Measurements from ENCODE around the gene H3-3A.

H3-3A gene

DNA sequence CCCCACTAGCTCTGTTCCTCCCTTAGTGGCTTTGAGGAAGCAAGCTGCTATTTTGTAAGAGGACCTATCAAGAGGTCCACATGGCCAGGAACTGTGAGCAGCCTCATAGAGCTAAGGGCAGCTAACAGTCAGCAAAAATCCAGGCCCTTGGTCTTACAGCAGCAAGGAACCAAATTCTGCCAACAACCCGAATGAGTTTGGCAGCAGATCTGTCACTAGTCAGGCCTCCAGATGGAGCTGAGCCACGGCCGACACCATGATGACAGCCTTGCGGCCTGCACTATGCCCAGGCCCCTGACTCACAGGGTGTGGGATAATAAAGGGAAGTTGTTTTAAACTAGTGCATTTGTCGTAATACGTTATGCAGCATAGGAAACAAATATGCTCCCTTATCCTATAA lies 28.0 kb upstream of the H3-3A start:
- Histone ChIP-seq H3K4me3 (ENCODE audit: low read length) (no peak overlapping the region), H3K27me3 (ENCODE audit: control insufficient read depth, insufficient read depth, low read length) (no peaks in the 10 kb centered on the region), H3K36me3 (ENCODE audit: control insufficient read depth, insufficient read depth, low read length) (no peaks in the 10 kb centered on the region), H3K9me3 (ENCODE audit: control insufficient read depth, low read length) (no peaks in the 10 kb centered on the region), H3K4me1 (ENCODE audit: control insufficient read depth, insufficient read depth, low read length) (peaks cover 19% of the 10 kb centered on the region), H3K9ac (ENCODE audit: low read length) (no peak overlapping the region)

DNA sequence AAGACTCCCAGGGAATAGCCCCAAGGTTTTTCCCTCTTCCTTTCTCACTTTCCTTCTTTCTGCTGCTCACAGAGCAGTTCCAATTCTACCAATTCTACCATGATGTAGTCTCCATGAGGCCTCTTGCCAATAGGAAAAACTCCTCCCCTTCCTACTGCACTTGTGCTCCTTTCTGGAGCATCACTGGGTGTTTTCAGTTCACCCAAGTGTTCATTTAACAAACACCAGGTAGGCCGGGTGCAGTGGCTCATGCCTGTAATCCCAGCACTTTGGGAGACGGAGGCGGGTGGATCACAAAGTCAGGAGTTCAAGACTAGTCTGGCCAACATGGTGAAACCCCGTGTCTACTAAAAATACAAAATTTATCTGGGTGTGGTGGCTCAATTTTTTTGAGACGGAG lies 26.6 kb upstream of the H3-3A start:
- Histone ChIP-seq H3K27me3 (ENCODE audit: control insufficient read depth, insufficient read depth, low read length) (no peaks in the 10 kb centered on the region), H3K36me3 (ENCODE audit: control insufficient read depth, insufficient read depth, low read length) (no peaks in the 10 kb centered on the region), H3K9me3 (ENCODE audit: control insufficient read depth, low read length) (no peaks in the 10 kb centered on the region), H3K9ac (ENCODE audit: low read length) (no peak overlapping the region), H3K4me3 (ENCODE audit: low read length) (no peak overlapping the region), H3K4me1 (ENCODE audit: control insufficient read depth, insufficient read depth, low read length) (peaks cover 10% of the 10 kb centered on the region)

DNA sequence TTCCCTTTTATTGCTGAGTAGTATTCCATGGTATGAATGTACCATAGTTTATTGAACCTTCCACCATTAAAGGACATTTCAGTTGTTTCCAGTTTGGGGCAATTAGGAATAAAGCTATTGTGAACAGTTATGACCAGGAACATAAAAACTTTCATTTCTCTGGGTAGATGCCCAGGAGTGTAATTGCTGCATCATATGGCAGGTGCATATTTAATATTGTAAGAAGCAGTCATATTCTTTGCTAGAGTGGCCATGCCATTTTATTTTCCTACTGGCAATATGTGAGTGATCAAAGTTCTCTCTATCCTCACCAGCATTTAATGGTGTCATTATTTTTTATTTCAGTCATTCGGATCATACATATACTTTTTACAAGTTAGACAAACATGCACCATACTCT lies 23.9 kb upstream of the H3-3A start:
- no peaks in the 10 kb centered on the region for H3K9me3 ChIP-seq (ENCODE audit: control insufficient read depth, low read length)
- H3K4me3 ChIP-seq (ENCODE audit: low read length), result no peak overlapping the region
- no peak overlapping the region for H3K9ac ChIP-seq (ENCODE audit: low read length)
- peaks cover 8% of the 10 kb centered on the region for H3K4me1 ChIP-seq (ENCODE audit: control insufficient read depth, insufficient read depth, low read length)
- no peaks in the 10 kb centered on the region for H3K27me3 ChIP-seq (ENCODE audit: control insufficient read depth, insufficient read depth, low read length)
- no peaks in the 10 kb centered on the region for H3K36me3 ChIP-seq (ENCODE audit: control insufficient read depth, insufficient read depth, low read length)

DNA sequence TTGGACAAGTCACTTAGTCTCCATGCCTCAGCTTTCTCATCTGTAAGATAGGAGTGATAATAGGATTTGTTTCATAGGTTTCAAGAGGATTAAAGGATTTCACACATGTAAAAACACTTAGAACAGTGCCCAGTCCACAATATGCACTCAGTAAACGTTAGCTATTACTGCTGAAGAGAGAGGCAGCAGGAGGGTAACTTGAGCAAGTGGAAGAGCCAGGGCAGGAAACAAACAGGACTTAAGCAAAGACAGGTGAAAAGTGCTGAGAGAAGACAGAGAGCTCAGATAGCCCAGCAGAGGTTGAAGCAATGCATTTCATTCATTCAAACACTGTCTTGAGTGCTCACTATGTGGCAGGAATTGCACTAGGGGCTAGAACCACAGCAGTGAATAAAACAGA lies 21.1 kb upstream of the H3-3A start:
- Histone ChIP-seq H3K36me3 (ENCODE audit: control insufficient read depth, insufficient read depth, low read length) (no peaks in the 10 kb centered on the region), H3K4me3 (ENCODE audit: low read length) (no peak overlapping the region), H3K9ac (ENCODE audit: low read length) (no peak overlapping the region), H3K9me3 (ENCODE audit: control insufficient read depth, low read length) (no peaks in the 10 kb centered on the region), H3K27me3 (ENCODE audit: control insufficient read depth, insufficient read depth, low read length) (no peaks in the 10 kb centered on the region), H3K4me1 (ENCODE audit: control insufficient read depth, insufficient read depth, low read length) (peaks cover 7% of the 10 kb centered on the region)

DNA sequence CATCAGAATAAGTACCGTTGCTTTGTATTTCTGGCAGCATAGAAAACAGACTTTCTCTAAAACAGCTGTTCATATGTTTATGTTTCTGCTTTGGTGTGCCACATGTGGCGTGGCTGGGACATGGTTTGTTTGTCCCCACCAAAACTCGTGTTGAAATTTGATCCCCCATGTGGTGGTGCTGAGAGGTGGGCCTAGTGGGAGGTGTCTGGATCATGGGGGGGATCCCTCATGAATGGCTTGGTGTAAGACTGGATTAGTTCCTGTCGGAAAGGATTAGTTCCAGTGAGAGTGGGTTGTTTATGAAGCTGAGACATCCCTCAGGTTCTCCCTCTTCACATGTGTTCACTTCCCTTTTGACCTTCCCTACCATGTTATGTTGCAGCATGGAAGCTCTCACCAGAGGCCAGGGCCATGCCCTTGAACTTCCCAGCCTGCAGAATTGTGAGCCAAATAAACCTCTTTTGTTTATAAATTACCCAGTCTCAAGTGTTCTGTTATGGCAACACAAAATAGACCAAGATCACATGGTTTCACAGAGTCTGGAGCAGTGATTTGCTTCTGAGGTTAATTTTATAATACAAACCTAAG lies 17.9 kb upstream of the H3-3A start:
- Histone ChIP-seq H3K4me1 (ENCODE audit: control insufficient read depth, insufficient read depth, low read length) (peaks cover 9% of the 10 kb centered on the region), H3K9me3 (ENCODE audit: control insufficient read depth, low read length) (no peaks in the 10 kb centered on the region), H3K4me3 (ENCODE audit: low read length) (no peak overlapping the region), H3K27me3 (ENCODE audit: control insufficient read depth, insufficient read depth, low read length) (no peaks in the 10 kb centered on the region), H3K36me3 (ENCODE audit: control insufficient read depth, insufficient read depth, low read length) (no peaks in the 10 kb centered on the region), H3K9ac (ENCODE audit: low read length) (no peak overlapping the region)

DNA sequence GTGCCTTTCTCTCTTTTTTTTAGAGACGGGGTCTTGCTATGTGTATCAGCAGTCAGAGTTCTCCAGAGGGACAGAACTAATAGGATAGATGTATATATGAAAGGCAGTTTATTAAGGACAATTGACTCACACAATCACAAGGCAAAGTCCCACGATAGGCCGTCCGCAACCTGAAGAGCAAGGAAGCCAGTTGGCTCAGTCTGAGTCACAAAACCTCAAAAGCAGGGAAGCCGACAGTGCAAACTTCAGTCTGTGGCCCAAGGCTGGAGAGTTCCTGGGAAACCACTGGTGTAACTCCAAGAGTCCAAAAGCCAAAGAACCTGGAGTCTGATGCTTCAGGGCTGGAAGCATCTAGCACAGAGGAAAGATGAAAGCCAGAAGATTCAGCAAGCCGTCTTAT lies 16.3 kb upstream of the H3-3A start:
- H3K4me3 ChIP-seq (ENCODE audit: low read length), result no peak overlapping the region
- peaks cover 9% of the 10 kb centered on the region for H3K4me1 ChIP-seq (ENCODE audit: control insufficient read depth, insufficient read depth, low read length)
- no peaks in the 10 kb centered on the region for H3K27me3 ChIP-seq (ENCODE audit: control insufficient read depth, insufficient read depth, low read length)
- no peaks in the 10 kb centered on the region for H3K36me3 ChIP-seq (ENCODE audit: control insufficient read depth, insufficient read depth, low read length)
- H3K9me3 ChIP-seq (ENCODE audit: control insufficient read depth, low read length), result no peaks in the 10 kb centered on the region
- H3K9ac ChIP-seq (ENCODE audit: low read length), result no peak overlapping the region

DNA sequence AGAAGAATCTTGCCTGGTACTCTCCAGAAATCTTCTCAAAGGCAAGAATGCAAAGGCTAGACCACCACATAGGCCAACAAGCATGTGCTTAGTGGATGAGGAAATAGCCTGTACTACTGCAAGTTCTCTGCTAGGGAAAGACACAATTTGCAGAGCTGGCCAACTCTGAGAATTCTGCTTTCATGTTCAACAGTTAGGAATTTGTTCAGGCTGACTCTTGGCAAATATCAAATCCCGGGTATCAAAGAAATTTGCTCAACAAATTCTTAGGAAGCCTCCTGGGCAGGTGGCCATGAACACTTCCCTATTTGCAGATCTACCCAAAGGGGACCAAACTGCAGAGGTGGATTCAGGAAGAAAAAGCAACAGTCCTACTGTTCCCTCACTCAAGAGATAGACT lies 15.0 kb upstream of the H3-3A start:
- peaks cover 9% of the 10 kb centered on the region for H3K4me1 ChIP-seq (ENCODE audit: control insufficient read depth, insufficient read depth, low read length)
- no peaks in the 10 kb centered on the region for H3K36me3 ChIP-seq (ENCODE audit: control insufficient read depth, insufficient read depth, low read length)
- no peak overlapping the region for H3K4me3 ChIP-seq (ENCODE audit: low read length)
- H3K27me3 ChIP-seq (ENCODE audit: control insufficient read depth, insufficient read depth, low read length), result no peaks in the 10 kb centered on the region
- no peaks in the 10 kb centered on the region for H3K9me3 ChIP-seq (ENCODE audit: control insufficient read depth, low read length)
- H3K9ac ChIP-seq (ENCODE audit: low read length), result no peak overlapping the region

DNA sequence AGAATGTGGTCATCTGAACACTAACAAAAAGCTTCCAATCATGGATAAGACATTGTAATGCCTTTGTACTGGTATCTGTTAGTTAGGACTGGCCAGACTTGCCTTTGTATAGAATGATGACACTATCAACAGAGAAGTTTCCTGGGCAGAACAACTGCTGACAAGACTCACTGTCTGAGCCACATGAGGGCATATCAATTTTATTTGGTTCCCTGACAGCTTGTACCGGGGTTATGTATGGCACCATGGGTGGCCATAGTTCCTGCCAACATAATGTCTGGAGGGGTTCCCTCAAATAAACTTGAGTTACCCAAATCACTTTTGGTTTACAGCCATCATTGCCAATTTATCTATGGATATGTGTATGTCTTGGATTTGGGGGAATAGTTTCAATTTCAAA lies 13.6 kb upstream of the H3-3A start:
- Histone ChIP-seq H3K9me3 (ENCODE audit: control insufficient read depth, low read length) (no peaks in the 10 kb centered on the region), H3K4me1 (ENCODE audit: control insufficient read depth, insufficient read depth, low read length) (peaks cover 9% of the 10 kb centered on the region), H3K36me3 (ENCODE audit: control insufficient read depth, insufficient read depth, low read length) (no peaks in the 10 kb centered on the region), H3K4me3 (ENCODE audit: low read length) (no peak overlapping the region), H3K27me3 (ENCODE audit: control insufficient read depth, insufficient read depth, low read length) (no peaks in the 10 kb centered on the region), H3K9ac (ENCODE audit: low read length) (no peak overlapping the region)

DNA sequence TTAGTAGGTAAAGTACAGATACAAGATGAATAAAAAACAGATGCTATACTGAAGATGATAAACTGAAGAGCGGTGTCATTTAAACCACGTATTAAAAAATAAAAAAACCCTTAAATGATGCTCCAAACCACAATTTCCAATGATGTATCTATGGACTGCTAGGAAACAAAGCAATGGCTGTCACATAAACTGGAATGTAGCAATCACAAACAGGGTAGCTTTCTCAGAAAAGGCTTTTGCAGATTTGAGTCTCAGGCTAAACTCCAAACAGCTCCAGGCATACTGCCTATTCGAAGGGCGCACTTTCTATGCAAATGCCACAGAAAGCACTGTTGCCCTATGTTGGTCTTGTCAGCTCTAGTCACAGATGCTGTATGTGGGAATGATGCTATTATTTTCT lies 12.4 kb upstream of the H3-3A start:
- no peak overlapping the region for H3K9ac ChIP-seq (ENCODE audit: low read length)
- no peaks in the 10 kb centered on the region for H3K27me3 ChIP-seq (ENCODE audit: control insufficient read depth, insufficient read depth, low read length)
- H3K36me3 ChIP-seq (ENCODE audit: control insufficient read depth, insufficient read depth, low read length), result no peaks in the 10 kb centered on the region
- peaks cover 9% of the 10 kb centered on the region for H3K4me1 ChIP-seq (ENCODE audit: control insufficient read depth, insufficient read depth, low read length)
- no peaks in the 10 kb centered on the region for H3K9me3 ChIP-seq (ENCODE audit: control insufficient read depth, low read length)
- no peak overlapping the region for H3K4me3 ChIP-seq (ENCODE audit: low read length)

DNA sequence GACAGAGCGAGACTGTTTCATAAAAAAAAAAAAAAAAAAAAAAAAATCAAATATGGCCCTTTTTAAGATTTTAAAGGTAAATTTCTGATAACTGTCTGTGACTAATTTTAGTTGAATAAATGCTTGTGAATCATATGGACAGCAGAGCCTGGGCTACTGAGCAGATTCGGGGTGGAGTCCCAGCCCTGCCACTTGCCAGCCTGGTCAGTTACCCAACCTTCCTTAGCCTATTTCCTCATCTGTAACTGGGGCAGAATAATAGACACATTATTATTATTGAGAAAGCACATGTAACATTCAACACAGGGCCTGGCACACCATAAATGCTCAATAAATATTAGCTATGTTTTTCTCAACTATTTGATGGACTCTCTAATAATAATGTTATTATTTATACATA lies 11.2 kb upstream of the H3-3A start:
- H3K9ac ChIP-seq (ENCODE audit: low read length), result no peak overlapping the region
- H3K36me3 ChIP-seq (ENCODE audit: control insufficient read depth, insufficient read depth, low read length), result no peaks in the 10 kb centered on the region
- H3K4me3 ChIP-seq (ENCODE audit: low read length), result no peak overlapping the region
- no peaks in the 10 kb centered on the region for H3K27me3 ChIP-seq (ENCODE audit: control insufficient read depth, insufficient read depth, low read length)
- peaks cover 3% of the 10 kb centered on the region for H3K4me1 ChIP-seq (ENCODE audit: control insufficient read depth, insufficient read depth, low read length)
- H3K9me3 ChIP-seq (ENCODE audit: control insufficient read depth, low read length), result no peaks in the 10 kb centered on the region

DNA sequence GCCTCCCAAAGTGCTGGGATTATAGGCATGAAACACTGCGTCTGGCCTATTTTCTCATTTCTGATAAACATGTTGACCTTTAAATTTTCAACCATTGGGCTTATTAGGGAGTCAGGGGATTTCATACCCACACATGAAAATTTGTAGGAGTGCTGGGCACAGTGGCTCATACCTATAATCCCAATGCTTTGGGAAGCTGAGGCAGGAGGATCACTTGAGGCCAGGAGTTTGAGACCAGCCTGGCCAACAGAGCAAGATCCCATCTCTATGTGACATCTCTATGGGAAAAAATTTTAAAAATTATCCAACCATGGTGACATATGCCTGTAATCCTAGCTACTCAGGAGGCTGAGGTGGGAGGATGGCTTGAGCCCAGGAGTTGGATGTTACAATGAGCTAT lies 10.5 kb upstream of the H3-3A start:
- no peak overlapping the region for H3K9ac ChIP-seq (ENCODE audit: low read length)
- H3K4me1 ChIP-seq (ENCODE audit: control insufficient read depth, insufficient read depth, low read length), result no peaks in the 10 kb centered on the region
- H3K4me3 ChIP-seq (ENCODE audit: low read length), result no peak overlapping the region
- H3K36me3 ChIP-seq (ENCODE audit: control insufficient read depth, insufficient read depth, low read length), result no peaks in the 10 kb centered on the region
- H3K9me3 ChIP-seq (ENCODE audit: control insufficient read depth, low read length), result no peaks in the 10 kb centered on the region
- H3K27me3 ChIP-seq (ENCODE audit: control insufficient read depth, insufficient read depth, low read length), result no peaks in the 10 kb centered on the region

DNA sequence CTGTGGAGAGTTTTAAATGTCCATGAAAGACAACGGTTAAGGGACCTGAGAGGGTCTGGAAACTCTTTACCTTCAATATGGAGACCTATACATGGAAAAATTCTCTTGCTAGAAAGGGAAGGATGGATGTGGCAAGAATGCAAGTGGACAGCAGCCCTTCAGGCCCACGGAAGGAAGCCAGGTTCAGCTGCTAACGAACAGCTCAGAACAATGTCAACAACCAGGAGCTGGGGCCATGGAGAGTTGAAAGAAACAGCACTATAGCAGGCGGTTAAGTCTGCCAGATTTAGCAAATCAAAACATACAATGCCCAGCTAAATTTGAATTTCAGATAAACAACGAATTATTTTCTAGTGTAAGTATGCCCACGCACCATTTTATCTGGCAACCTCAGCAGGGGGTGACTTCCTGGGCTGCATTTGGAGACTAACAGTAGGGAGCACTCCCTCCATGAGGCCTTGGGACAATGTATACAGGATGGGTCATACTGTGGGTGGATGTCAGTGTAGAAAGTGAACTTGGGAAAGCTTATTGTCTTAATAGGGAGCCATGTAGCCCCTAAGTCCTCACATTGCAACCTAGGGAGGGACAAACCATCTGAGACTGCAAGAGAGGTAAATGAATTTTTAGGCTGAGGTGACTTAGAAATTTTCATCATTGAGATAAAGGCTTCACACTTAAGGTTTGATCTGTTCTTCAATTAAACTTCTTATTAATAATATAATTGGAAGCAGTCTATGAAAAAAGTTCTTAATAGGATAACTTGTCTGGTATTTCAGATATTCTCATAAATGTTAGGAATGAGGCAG lies 7.8 kb upstream of the H3-3A start:
- H3K4me1 ChIP-seq (ENCODE audit: control insufficient read depth, insufficient read depth, low read length), result no peaks in the 10 kb centered on the region
- no peaks in the 10 kb centered on the region for H3K9me3 ChIP-seq (ENCODE audit: control insufficient read depth, low read length)
- no peaks in the 10 kb centered on the region for H3K36me3 ChIP-seq (ENCODE audit: control insufficient read depth, insufficient read depth, low read length)
- no peak overlapping the region for H3K9ac ChIP-seq (ENCODE audit: low read length)
- H3K4me3 ChIP-seq (ENCODE audit: low read length), result no peak overlapping the region
- H3K27me3 ChIP-seq (ENCODE audit: control insufficient read depth, insufficient read depth, low read length), result no peaks in the 10 kb centered on the region
